Measurements from ENCODE around the gene FMNL2. TPM values are rescaled to one million over a fixed set of nuclear protein-coding genes. Genes with fewer than 3 reads are reported as not detected.

FMNL2 gene
- total RNA-seq (2022; extraction: Qiagen RNA extraction) = 26.6 to 38.2 TPM (median 32.5 TPM) in 5 replicates

GRCh38 chr2:152335016-152335725 lies at the start of gene FMNL2:
Gene FMNL2, plus strand, starts transcription at chr2:152335174.

Other genes starting within 250 kb of the FMNL2 start
- gene CACNB4, start 236.1 kb upstream of the FMNL2 start, total RNA-seq (2022; extraction: Qiagen RNA extraction) = 0.09 to 0.26 TPM (median 0.15 TPM) in 5 replicates
- 6.6 to 11.8 TPM (median 9.7 TPM) in 5 replicates for gene STAM2, start 159.4 kb upstream of the FMNL2 start, total RNA-seq (2022; extraction: Qiagen RNA extraction)